Measurements from ENCODE around the gene CLEC16A. TPM values are rescaled to one million over a fixed set of nuclear protein-coding genes. Genes with fewer than 3 reads are reported as not detected.

CLEC16A gene
- total and polyA plus RNA-seq, 8 donors, result 8.1 to 17.2 (median 10.7) TPM

DNA sequence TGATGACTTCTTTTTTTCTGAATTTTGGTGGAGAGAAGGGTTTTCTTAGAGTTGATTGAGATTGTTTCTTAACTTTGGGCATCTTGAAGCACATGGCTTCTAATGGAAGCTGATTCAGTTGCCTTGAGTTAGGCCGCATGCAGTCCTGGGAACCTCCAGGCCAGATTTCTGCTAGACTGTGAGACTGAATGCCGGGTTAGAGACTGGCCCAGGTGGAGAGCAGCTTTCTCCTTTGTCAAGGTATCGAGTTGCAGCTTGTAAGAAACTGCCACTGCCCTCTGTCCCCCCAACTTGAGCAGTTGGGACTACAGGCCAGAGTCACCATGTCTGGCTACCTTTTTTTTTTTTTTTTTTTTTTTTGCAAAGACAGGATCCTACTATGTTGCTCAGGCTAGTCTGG lies 77.6 kb downstream of the CLEC16A start:
- DNase-seq (no peak), FAIRE-seq (no peak), ATAC-seq (no peak)
- H3K9me3 ChIP-seq, result no peaks in the 10 kb centered on the region
- no peaks in the 10 kb centered on the region for H3K27me3 ChIP-seq
- 96 to 98% methylated on average over 3 of the region's 3 CpGs for WGBS, 2 donors
- TF ChIP-seq, protein P1, sequence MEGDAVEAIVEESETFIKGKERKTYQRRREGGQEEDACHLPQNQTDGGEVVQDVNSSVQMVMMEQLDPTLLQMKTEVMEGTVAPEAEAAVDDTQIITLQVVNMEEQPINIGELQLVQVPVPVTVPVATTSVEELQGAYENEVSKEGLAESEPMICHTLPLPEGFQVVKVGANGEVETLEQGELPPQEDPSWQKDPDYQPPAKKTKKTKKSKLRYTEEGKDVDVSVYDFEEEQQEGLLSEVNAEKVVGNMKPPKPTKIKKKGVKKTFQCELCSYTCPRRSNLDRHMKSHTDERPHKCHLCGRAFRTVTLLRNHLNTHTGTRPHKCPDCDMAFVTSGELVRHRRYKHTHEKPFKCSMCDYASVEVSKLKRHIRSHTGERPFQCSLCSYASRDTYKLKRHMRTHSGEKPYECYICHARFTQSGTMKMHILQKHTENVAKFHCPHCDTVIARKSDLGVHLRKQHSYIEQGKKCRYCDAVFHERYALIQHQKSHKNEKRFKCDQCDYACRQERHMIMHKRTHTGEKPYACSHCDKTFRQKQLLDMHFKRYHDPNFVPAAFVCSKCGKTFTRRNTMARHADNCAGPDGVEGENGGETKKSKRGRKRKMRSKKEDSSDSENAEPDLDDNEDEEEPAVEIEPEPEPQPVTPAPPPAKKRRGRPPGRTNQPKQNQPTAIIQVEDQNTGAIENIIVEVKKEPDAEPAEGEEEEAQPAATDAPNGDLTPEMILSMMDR (IDR thresholded peaks at IDR 0.05), result no peak
- H3K4me1 ChIP-seq, result no peaks in the 10 kb centered on the region
- H3K27ac ChIP-seq, result no peak overlapping the region
- H3K4me3 ChIP-seq, result no peak overlapping the region
- intact Hi-C loops (cut with DNase I), result no loop called here
- peaks cover 6 to 11% (median 6%) of the 10 kb centered on the region in 3 donors for H3K36me3 ChIP-seq

DNA sequence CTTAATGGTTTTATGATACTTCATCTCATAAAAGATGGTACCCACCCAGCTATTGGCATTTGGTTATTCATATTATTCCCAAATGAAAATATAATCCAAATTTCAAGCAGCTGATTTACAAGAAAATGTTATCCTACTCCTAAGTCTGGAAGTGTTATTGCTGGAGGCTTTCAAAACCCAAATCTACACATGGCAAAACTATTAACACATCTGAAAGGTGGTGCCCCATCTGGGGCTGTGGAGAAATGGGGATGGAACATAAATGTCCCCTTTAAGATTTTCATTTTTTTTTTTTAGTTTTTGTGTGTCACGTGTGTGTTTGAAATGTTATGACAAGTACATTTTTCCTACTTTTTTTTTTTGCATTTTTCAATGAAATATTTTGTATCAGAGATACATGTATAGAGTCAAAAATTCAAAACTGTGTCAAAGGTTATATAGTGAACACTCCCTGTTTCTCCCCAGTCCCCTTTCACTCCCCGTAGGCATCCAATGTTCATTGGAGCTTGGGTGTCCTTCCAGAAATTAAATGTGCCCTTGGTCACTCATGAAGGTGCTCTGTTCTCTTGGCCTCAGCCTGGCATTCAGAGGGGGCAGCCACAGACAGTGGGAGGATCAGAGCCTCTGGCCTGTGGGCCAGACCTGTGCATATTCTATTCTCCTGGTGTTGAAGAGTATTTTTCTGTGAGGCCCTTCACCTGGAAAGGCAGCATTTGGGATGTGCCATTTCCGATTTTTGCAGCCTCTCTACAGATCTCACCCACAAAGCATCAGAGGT lies 79.1 kb downstream of the CLEC16A start:
- no peak for ATAC-seq
- 79 to 88% methylated on average over 3 of the region's 3 CpGs for WGBS, 2 donors

DNA sequence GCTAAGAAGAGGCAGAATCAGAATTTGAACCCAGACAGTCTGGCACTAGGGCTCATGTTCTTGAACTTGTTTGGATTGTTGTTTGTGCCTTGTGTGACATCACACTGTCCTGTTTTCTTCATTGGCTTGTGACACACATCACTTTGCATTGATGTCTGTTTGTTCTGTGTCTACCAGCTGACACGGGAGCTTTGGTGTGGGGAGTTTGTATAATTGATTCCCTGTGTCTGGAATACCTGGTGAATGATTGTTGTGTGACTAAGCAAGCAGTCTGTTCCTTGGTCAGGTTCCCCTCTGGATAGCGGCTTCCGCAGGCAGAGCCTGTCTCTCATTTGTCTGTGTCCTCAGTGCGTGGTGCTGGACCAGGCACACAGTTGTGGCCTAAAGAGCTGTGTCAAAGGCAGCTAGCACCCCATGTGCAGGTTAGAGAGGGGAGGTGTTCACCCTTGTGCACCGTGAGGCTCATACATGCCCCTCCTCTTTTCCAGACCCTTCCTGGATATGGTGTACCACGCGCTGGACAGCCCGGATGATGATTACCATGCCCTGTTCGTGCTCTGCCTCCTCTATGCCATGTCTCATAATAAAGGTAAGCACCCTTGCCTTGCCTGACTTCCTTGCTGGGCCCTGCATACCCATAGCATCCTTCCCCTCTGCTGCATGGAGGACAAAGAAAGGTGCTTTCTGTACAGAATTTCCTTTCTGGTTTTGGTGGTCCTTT lies 80.1 kb downstream of the CLEC16A start:
- Histone ChIP-seq H3K27me3 (no peaks in the 10 kb centered on the region), H3K36me3 (peaks cover 6 to 17% (median 7%) of the 10 kb centered on the region in 3 donors), H3K9me3 (no peaks in the 10 kb centered on the region), H3K4me3 (no peak overlapping the region), H3K27ac (no peak overlapping the region), H3K4me1 (no peaks in the 10 kb centered on the region)
- DNase-seq (no peak), ATAC-seq (no peak), FAIRE-seq (no peak)
- TF ChIP-seq, protein P1 (IDR thresholded peaks at IDR 0.05), result no peak
- 87 to 88% methylated on average over 9 of the region's 9 CpGs for WGBS, 2 donors
- intact Hi-C loops (cut with DNase I), result no loop called here

More for the DNA sequence above, 79.1 kb downstream of the CLEC16A start:
- Histone ChIP-seq H3K27ac (no peak overlapping the region), H3K36me3 (peaks cover 6 to 11% (median 7%) of the 10 kb centered on the region in 3 donors), H3K9me3 (no peaks in the 10 kb centered on the region), H3K4me1 (no peaks in the 10 kb centered on the region), H3K27me3 (no peaks in the 10 kb centered on the region), H3K4me3 (no peak overlapping the region)
- intact Hi-C loops (cut with DNase I), result no loop called here
- TF ChIP-seq, protein P1 (IDR thresholded peaks at IDR 0.05), result no peak
- no peak for FAIRE-seq
- no peak for DNase-seq

DNA sequence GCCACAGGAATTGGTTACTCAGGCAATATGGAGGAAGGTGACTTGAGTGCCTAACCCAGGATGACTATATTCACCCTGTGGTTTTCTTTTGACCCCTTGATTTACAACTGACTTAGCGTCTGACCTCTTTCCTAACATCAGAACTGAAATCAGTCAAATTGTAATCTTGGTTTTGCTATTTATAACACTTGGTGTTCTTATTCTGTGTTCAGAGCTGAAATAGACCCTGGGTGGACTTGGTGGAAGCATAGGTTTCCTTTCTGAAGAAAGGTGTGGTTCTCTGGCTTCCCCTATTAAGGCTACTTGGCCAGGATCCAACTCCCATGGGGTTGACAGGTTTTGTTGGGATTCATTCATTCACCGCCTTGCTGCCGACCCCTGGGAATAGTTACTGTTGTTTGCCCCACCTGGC lies 80.8 kb downstream of the CLEC16A start:
- WGBS, 2 donors, result 90 to 94% methylated on average over 3 of the region's 3 CpGs
- FAIRE-seq, result no peak
- intact Hi-C loops (cut with DNase I), result no loop called here
- no peak for ATAC-seq
- no peak for DNase-seq
- TF ChIP-seq, protein P1 (IDR thresholded peaks at IDR 0.05), result no peak
- Histone ChIP-seq H3K4me3 (no peak overlapping the region), H3K9me3 (no peaks in the 10 kb centered on the region), H3K36me3 (peaks cover 6 to 17% (median 7%) of the 10 kb centered on the region in 3 donors), H3K27me3 (no peaks in the 10 kb centered on the region), H3K27ac (no peak overlapping the region), H3K4me1 (no peaks in the 10 kb centered on the region)

DNA sequence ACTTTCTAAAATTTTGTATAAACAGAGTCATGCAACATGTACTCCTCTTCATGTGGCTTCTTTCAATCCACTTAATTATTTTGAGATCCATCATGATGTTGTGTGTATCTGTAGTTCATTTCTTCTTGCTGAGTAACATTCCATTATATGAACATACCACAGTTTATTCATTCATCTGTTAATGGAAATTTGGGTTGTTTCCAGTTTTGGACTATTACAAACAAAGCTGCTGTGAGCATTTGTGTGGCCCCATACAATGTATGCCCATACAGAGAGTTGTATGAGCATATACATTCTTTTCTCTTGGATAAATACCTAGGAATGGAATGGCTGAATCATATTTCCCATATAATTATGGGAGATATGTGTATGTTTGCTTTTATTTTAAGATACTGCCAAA lies 85.6 kb downstream of the CLEC16A start:
- ATAC-seq (no peak), FAIRE-seq (no peak), DNase-seq (no peak)
- Histone ChIP-seq H3K4me1 (no peaks in the 10 kb centered on the region), H3K27ac (no peak overlapping the region), H3K36me3 (peaks cover 6 to 15% (median 7%) of the 10 kb centered on the region in 3 donors), H3K4me3 (no peak overlapping the region), H3K9me3 (no peaks in the 10 kb centered on the region), H3K27me3 (no peaks in the 10 kb centered on the region)
- TF ChIP-seq, protein P1 (IDR thresholded peaks at IDR 0.05), result no peak
- intact Hi-C loops (cut with DNase I), result no loop called here
